ENCODE measurements around the gene ANKRD29.

DNA sequence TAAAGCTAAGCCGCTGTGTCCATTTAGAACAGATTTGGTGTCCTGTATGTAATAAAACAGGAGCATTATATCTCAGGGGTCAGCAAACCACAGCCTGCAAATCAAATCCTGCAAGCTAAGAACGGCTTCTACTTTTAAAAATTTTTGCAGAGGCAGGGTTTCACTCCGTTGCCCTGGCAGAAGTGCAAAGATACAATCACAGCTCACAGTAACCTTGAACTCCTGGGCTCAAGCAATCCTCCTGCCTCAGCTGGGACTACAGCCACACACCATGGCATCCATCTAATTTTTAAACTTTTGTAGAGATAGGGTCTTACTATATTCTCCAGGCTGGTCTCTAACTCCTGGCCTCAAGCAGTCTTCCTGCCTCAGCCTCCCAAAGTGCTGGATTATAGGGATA, 47.8 kb downstream of the ANKRD29 start:
- TF ChIP-seq, protein P1, sequence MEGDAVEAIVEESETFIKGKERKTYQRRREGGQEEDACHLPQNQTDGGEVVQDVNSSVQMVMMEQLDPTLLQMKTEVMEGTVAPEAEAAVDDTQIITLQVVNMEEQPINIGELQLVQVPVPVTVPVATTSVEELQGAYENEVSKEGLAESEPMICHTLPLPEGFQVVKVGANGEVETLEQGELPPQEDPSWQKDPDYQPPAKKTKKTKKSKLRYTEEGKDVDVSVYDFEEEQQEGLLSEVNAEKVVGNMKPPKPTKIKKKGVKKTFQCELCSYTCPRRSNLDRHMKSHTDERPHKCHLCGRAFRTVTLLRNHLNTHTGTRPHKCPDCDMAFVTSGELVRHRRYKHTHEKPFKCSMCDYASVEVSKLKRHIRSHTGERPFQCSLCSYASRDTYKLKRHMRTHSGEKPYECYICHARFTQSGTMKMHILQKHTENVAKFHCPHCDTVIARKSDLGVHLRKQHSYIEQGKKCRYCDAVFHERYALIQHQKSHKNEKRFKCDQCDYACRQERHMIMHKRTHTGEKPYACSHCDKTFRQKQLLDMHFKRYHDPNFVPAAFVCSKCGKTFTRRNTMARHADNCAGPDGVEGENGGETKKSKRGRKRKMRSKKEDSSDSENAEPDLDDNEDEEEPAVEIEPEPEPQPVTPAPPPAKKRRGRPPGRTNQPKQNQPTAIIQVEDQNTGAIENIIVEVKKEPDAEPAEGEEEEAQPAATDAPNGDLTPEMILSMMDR (IDR thresholded peaks at IDR 0.05) = no peak
- TF ChIP-seq EP300 (IDR thresholded peaks at IDR 0.05) = no peak
- TF ChIP-seq POLR2A (IDR thresholded peaks at IDR 0.05) = no peak
